Smooth muscle cell (in vitro differentiated cells): ENCODE measurements around the gene NPAT. TPM values are rescaled to one million over a fixed set of nuclear protein-coding genes. Genes with fewer than 3 reads are reported as not detected.

Source experiments
- DNase-seq: peaks from one replicate; lab custom pipeline; 2025; ENCODE audit not compliant: unreplicated experiment; lab: John Stamatoyannopoulos, UW
- H2AFZ ChIP-seq: fragments of 200-600 bp; sonication (generic); 2 replicates; pipeline ENCODE4 v1.6.0; 2016; ENCODE audit warnings: antibody characterized with exemption, low read depth, mild to moderate bottlenecking
- H3F3A ChIP-seq: fragments of 200-600 bp; sonication (generic); 2 replicates; pipeline ENCODE4 v1.6.0; 2017; ENCODE audit warnings: antibody characterized with exemption, low read depth
- H3K27ac ChIP-seq: fragments of 200-600 bp; sonication (generic); 2 replicates; pipeline ENCODE4 v1.5.1; 2016; ENCODE audit warnings: low read depth, mild to moderate bottlenecking
- H3K27me3 ChIP-seq: fragments of 200-600 bp; sonication (generic); 2 replicates; pipeline ENCODE4 v1.6.1; 2016; ENCODE audit warnings: low read depth, mild to moderate bottlenecking
- H3K36me3 ChIP-seq: fragments of 200-600 bp; sonication (generic); 2 replicates; pipeline ENCODE4 v1.5.1; 2016; ENCODE audit warnings: low read depth
- H3K4me1 ChIP-seq: fragments of 200-600 bp; sonication (generic); 2 replicates; pipeline ENCODE4 v1.5.1; 2016; ENCODE audit warnings: low read depth
- H3K4me2 ChIP-seq: fragments of 200-600 bp; sonication (generic); 2 replicates; pipeline ENCODE4 v1.6.0; 2016; ENCODE audit warnings: mild to moderate bottlenecking
- H3K4me3 ChIP-seq: fragments of 200-600 bp; sonication (generic); 2 replicates; pipeline ENCODE4 v1.5.1; 2016; ENCODE audit warnings: mild to moderate bottlenecking
- H3K79me2 ChIP-seq: fragments of 200-600 bp; sonication (generic); 2 replicates; pipeline ENCODE4 v1.6.0; 2016; ENCODE audit warnings: low read depth, mild to moderate bottlenecking
- H3K9ac ChIP-seq: fragments of 200-600 bp; sonication (generic); 2 replicates; pipeline ENCODE4 v1.6.0; 2016; ENCODE audit warnings: low read depth
- H3K9me3 ChIP-seq: fragments of 200-600 bp; sonication (generic); replicated peaks from 2 replicates; pipeline ENCODE4 v1.5.1; 2016; ENCODE audit warnings: low read depth
- H4K20me1 ChIP-seq: fragments of 200-600 bp; sonication (generic); 2 replicates; pipeline ENCODE4 v1.6.0; 2016; ENCODE audit warnings: low read depth
- CTCF ChIP-seq: fragments of 200-600 bp; sonication (generic); IDR thresholded peaks from 2 replicates; pipeline ENCODE4 v1.5.1; 2017; ENCODE audit warnings: borderline replicate concordance, mild to moderate bottlenecking, antibody characterized with exemption; ENCODE audit not compliant: insufficient read depth, poor library complexity, severe bottlenecking
- WGBS: methylation state at CpG from one replicate; pipeline ENCODE4 v1.1.7; 2016; ENCODE audit warnings: low lambda C conversion rate; 5-methylcytosine and 5-hydroxymethylcytosine counted together
- polyA plus RNA-seq: library from polyadenylated mRNA; unstranded; fragments of >200 nt; fragmentation: Nextera tagmentation; extraction: Ambion mirVana; gene quantifications from 2 replicates; pipeline ENCODE4 v1.2.1, GENCODE V29; 2016
- total RNA-seq: library from RNA; depleted of rRNA; stranded (reverse); fragments of >200 nt; gene quantifications from 2 replicates; pipeline ENCODE4 v1.2.3, GENCODE V29; 2014

The NPAT gene
- total and polyA plus RNA-seq, 2 experiments from 2014 or later: 6.2 to 21.5 TPM

DNA sequence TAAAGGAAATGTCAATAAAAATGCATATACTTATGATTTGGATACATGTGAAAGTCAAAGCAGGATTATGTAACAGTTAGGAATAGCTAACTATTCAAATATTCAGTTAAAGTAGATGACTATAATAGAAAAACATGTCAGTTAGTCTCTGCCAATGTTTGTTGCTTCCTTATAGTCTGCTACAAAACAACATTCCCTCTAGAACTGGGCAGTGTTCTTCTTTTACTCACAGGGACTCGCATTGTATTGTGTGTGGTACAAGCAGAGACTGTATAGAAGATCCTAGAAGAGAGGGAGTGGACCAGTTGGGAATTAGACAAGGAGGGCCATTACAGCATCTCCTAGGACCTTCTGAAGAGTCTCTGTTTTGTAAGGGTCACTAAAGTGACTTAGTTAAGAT lies 90.4 kb downstream of the NPAT start:
- no peak for TF ChIP-seq CTCF

GRCh38 chr11:108128772-108129171 lies 93.7 kb downstream of the NPAT start:
- H3K4me2 ChIP-seq: no peak overlapping the region
- H4K20me1 ChIP-seq: no peaks in the 10 kb centered on the region
- no peaks in the 10 kb centered on the region for H3F3A ChIP-seq
- WGBS: 97% methylated on average over 2 of the region's 2 CpGs
- no peak overlapping the region for H2AFZ ChIP-seq
- peaks cover under 1% of the 10 kb centered on the region for H3K36me3 ChIP-seq
- no peak overlapping the region for H3K27ac ChIP-seq
- no peak overlapping the region for H3K9ac ChIP-seq
- no peaks in the 10 kb centered on the region for H3K4me1 ChIP-seq
- H3K79me2 ChIP-seq: peaks cover 9% of the 10 kb centered on the region
- no peaks in the 10 kb centered on the region for H3K27me3 ChIP-seq
- DNase-seq: no peak
- no peaks in the 10 kb centered on the region for H3K9me3 ChIP-seq
- no peak overlapping the region for H3K4me3 ChIP-seq
- no peak for TF ChIP-seq CTCF

More for the DNA sequence above, 90.4 kb downstream of the NPAT start:
- Histone ChIP-seq H2AFZ (no peak overlapping the region), H3K27ac (no peak overlapping the region), H4K20me1 (no peaks in the 10 kb centered on the region), H3K4me2 (no peak overlapping the region), H3K79me2 (no peaks in the 10 kb centered on the region), H3K27me3 (no peaks in the 10 kb centered on the region), H3K9me3 (no peaks in the 10 kb centered on the region), H3K36me3 (peaks cover 8% of the 10 kb centered on the region), H3K9ac (no peak overlapping the region), H3K4me3 (no peak overlapping the region), H3F3A (peaks cover 4% of the 10 kb centered on the region), H3K4me1 (no peaks in the 10 kb centered on the region)
- WGBS: 97% methylated on average over 1 of the region's 1 CpG
- DNase-seq: no peak

GRCh38 chr11:108125096-108125495 lies 97.3 kb downstream of the NPAT start:
- DNase-seq: no peak
- TF ChIP-seq CTCF: no peak
- H3K36me3 ChIP-seq: no peaks in the 10 kb centered on the region
- peaks cover 13% of the 10 kb centered on the region for H3K79me2 ChIP-seq
- no peaks in the 10 kb centered on the region for H3K9me3 ChIP-seq
- H3K27ac ChIP-seq: no peak overlapping the region
- H2AFZ ChIP-seq: no peak overlapping the region
- no peak overlapping the region for H3K4me2 ChIP-seq
- WGBS: 98% methylated on average over 5 of the region's 5 CpGs
- no peak overlapping the region for H3K9ac ChIP-seq
- H3K4me3 ChIP-seq: no peak overlapping the region
- peaks cover 3% of the 10 kb centered on the region for H4K20me1 ChIP-seq
- no peaks in the 10 kb centered on the region for H3F3A ChIP-seq
- H3K4me1 ChIP-seq: peaks cover 7% of the 10 kb centered on the region
- H3K27me3 ChIP-seq: no peaks in the 10 kb centered on the region

- Histone ChIP-seq H3K4me2 (peak overlapping the region; percentile 92), H3K4me1 (peaks cover 7% of the 10 kb centered on the region), H4K20me1 (peaks cover 3% of the 10 kb centered on the region), H3K79me2 (peaks cover 13% of the 10 kb centered on the region), H3K27ac (no peak overlapping the region), H2AFZ (peak overlapping the region; percentile 78), H3K9ac (peak overlapping the region; percentile 65), H3K4me3 (peak overlapping the region; percentile 74), H3K36me3 (no peaks in the 10 kb centered on the region), H3K9me3 (no peaks in the 10 kb centered on the region), H3K27me3 (no peaks in the 10 kb centered on the region), H3F3A (no peaks in the 10 kb centered on the region)
- WGBS: 51% methylated on average over 9 of the region's 9 CpGs
- DNase-seq: no peak
- TF ChIP-seq CTCF: no peak
Observed at GRCh38 chr11:108122166-108122628, 100.2 kb downstream of the NPAT start.
